22Rv1 (cell line): ENCODE data around the gene TTBK1.

Experiments used
- H3K27ac ChIP-seq: fragments of 450-650 bp; 2 replicates; pipeline ENCODE4 v1.5.1; 2017
- CTCF ChIP-seq: fragments of 450-650 bp; IDR thresholded peaks from 2 replicates; pipeline ENCODE4 v1.5.1; 2017; ENCODE audit warnings: mild to moderate bottlenecking
- ZFX ChIP-seq: fragments of 450-650 bp; IDR thresholded peaks from 2 replicates; pipeline ENCODE4 v1.6.1; 2017; ENCODE audit warnings: antibody characterized with exemption, borderline replicate concordance

Gene TTBK1

DNA sequence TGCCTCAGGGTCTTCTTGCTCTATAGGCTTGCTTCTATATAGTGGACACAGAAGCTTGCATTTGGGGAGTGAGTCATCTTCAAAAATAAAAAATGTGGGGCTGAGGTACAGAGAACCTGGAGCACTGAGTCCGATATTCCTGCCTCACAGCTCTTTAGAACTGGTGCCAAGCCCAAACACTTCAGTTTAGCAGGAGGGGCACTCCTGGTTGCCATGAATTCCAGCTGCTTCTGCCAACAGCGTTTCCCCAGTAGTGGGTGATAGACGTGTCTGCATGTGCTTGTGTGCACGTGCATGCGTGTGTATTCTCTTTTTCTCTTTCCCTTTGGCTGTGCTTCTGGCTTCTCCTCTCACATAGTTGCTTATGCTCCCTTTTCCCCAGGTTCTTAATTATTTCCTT, 25.9 kb upstream of the TTBK1 start:
- TF ChIP-seq ZFX (no peak), CTCF (no peak)
- no peak overlapping the region for H3K27ac ChIP-seq

DNA sequence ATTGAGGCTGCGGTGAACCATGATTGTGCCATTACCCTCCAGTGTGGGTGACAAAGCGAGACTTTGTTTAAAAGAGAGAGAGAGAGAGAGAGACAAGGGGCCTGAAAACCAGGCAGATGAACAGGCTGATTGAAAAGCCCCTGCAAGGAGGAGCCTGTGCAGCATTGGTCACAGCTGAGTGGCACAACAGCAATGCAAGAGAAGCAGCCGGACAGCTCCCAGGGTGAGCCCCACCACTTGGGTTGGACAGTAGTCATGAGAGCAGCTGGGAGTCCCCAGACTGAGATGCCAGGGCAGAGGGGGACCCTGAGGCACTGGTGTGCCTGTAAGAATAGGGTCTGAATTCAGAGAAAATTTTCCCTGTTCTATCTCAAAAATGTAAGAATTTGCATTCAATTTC, 24.2 kb upstream of the TTBK1 start:
- no peak overlapping the region for H3K27ac ChIP-seq
- TF ChIP-seq CTCF (no peak), ZFX (no peak)

DNA sequence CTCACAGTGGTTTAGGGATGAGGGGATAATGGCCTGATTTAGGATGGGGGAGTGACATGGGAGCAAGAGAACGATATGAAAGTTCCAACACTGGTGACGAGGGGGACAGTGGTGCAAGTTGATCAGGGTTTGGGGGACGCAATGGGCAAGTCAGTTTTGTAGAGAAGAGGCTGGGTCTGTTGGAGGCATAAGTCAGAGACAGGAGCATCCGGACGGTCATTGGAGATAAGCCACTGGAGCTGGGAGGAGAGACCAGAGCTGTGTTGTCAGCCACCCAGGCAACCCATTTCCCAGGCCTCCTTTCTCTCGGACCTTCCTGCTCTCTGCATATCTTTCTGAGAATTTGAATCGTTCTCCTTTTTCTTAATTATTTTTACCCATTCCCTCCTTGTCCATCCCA, 23.5 kb upstream of the TTBK1 start:
- no peak overlapping the region for H3K27ac ChIP-seq

DNA sequence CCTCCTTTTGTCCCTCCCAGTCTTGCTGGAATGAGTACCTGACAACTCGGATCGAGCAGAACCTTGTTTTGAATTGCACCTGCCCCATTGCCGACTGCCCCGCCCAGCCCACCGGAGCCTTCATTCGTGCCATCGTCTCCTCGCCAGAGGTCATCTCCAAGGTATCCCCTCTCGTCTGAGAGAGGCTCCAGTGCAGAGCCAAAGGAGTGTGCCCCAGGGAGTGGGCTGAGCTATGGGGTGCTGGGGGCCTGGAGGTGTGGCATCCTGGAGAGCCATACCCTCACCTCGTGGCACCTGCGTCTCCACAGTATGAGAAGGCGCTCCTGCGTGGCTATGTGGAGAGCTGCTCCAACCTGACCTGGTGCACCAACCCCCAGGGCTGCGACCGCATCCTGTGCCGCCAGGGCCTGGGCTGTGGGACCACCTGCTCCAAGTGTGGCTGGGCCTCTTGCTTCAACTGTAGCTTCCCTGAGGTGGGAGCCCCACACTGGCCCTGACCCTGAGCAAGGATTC, 22.8 kb upstream of the TTBK1 start:
- H3K27ac ChIP-seq = no peak overlapping the region

More for the DNA sequence above, 23.5 kb upstream of the TTBK1 start:
- TF ChIP-seq ZFX = no peak
- TF ChIP-seq CTCF = no peak

GRCh38 chr6:43221046-43221972, 22.0 kb upstream of the TTBK1 start:
- peak overlapping the region; percentile 25 for H3K27ac ChIP-seq
- TF ChIP-seq CTCF (no peak), ZFX (no peak)

More for the DNA sequence above, 22.8 kb upstream of the TTBK1 start:
- TF ChIP-seq CTCF (no peak), ZFX (no peak)

DNA sequence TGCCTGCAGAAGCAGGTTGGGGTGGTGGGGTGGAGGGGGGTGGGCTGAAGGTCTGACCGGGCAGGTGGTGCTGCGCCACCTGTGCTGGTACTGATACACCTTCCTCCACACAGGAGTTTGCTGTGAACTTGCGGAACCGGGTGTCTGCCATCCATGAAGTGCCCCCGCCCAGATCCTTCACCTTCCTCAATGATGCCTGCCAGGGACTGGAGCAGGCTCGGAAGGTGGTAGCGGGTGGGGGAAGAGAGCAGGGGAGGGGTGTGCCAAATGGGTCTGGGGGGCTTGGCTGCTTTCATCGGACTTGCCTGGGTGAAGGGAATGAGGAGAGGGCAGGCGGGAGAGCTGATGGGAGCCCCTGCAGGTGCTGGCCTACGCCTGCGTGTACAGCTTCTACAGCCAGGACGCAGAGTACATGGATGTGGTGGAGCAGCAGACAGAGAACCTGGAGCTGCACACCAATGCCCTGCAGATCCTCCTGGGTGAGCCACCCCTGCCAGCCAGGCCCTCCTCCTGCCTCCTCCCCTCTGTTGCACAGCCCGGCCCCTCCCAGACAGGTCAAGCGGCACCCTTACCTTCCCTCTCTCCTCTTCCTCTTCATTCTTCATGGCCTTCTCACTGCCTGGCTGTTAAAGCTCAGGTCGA, 20.7 kb upstream of the TTBK1 start:
- peak overlapping the region; percentile 25; the same call in 1 of the 2 replicates for H3K27ac ChIP-seq
- TF ChIP-seq CTCF (no peak), ZFX (no peak)

DNA sequence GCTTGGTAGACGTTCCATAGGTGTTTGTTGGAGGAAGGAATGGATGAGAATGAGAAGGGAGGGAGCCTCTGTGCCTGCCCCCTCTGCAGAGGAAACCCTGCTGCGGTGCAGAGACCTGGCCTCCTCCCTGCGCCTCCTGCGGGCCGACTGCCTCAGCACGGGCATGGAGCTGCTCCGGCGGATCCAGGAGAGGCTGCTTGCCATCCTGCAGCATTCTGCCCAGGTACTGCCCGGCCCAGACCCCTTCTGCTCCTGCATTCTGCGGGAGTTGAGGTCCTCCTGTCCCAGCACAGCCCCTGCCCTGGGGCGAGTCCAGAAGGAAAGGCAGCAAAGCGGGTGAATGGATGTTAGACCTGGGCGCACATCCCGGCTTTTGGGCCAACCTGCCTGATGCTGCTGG, 20.1 kb upstream of the TTBK1 start:
- H3K27ac ChIP-seq = no peak overlapping the region
- TF ChIP-seq CTCF (no peak), ZFX (no peak)
